ENCODE data around the gene ATP10A.

ATP10A gene

DNA sequence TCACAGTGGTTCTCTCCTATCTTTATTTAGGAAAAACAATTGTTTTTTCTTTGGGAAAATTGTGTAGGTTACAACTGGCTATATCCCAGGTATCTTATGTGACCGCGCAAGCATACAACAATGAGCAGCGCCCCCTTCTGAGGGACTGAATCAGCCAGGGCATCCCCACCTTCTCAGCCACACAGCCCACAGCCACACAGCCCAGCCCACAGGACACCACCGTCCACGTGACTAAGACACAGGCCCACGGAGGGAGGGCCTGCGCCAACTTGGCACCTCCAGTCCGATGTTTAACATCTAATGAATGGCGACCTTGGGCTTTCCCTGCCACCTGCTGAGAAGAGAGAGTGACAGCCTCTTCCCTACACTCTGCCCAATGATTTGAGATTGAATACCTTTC is 68.1 kb downstream of the ATP10A start:
- TF ChIP-seq, protein P1, sequence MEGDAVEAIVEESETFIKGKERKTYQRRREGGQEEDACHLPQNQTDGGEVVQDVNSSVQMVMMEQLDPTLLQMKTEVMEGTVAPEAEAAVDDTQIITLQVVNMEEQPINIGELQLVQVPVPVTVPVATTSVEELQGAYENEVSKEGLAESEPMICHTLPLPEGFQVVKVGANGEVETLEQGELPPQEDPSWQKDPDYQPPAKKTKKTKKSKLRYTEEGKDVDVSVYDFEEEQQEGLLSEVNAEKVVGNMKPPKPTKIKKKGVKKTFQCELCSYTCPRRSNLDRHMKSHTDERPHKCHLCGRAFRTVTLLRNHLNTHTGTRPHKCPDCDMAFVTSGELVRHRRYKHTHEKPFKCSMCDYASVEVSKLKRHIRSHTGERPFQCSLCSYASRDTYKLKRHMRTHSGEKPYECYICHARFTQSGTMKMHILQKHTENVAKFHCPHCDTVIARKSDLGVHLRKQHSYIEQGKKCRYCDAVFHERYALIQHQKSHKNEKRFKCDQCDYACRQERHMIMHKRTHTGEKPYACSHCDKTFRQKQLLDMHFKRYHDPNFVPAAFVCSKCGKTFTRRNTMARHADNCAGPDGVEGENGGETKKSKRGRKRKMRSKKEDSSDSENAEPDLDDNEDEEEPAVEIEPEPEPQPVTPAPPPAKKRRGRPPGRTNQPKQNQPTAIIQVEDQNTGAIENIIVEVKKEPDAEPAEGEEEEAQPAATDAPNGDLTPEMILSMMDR (IDR thresholded peaks at IDR 0.05; ENCODE audit: low read depth, low read length), result no peak
- in situ Hi-C loops (cut with HindIII; ENCODE audit: low sequenced_read_pairs), result no loop called here
- H3K4me3 ChIP-seq (ENCODE audit: low read depth, low read length), result no peak overlapping the region
- DNase-seq (ENCODE audit: low read depth, low spot score), result no peak

GRCh38 chr15:25793354-25794050 is 69.6 kb downstream of the ATP10A start:
- no peak overlapping the region for H3K4me3 ChIP-seq (ENCODE audit: low read depth, low read length)
- in situ Hi-C loops (cut with HindIII; ENCODE audit: low sequenced_read_pairs), result no loop called here
- no peak for DNase-seq (ENCODE audit: low read depth, low spot score)
- TF ChIP-seq, protein P1 (IDR thresholded peaks at IDR 0.05; ENCODE audit: low read depth, low read length), result no peak

DNA sequence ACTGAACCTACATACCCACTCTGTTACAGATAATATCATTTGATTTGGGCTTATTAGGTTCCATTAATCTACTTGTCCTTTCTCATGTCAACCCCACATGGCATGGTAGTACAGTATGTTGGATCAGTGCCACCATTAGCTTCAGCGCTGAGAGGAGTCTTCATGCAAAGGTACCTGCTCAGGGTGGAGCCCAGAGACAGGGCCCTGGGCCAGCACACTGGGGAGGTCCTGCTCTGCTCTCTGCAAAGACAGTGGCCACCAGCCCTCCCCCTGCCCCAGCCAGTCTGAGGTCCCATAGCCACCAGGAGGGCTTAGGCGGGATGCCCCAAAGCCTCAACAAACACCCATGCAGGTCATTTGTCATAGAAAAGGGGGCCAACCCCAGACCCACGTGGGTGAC is 71.0 kb downstream of the ATP10A start:
- TF ChIP-seq, protein P1 (IDR thresholded peaks at IDR 0.05; ENCODE audit: low read depth, low read length), result no peak
- DNase-seq (ENCODE audit: low read depth, low spot score), result no peak
- in situ Hi-C loops (cut with HindIII; ENCODE audit: low sequenced_read_pairs), result no loop called here
- no peak overlapping the region for H3K4me3 ChIP-seq (ENCODE audit: low read depth, low read length)

DNA sequence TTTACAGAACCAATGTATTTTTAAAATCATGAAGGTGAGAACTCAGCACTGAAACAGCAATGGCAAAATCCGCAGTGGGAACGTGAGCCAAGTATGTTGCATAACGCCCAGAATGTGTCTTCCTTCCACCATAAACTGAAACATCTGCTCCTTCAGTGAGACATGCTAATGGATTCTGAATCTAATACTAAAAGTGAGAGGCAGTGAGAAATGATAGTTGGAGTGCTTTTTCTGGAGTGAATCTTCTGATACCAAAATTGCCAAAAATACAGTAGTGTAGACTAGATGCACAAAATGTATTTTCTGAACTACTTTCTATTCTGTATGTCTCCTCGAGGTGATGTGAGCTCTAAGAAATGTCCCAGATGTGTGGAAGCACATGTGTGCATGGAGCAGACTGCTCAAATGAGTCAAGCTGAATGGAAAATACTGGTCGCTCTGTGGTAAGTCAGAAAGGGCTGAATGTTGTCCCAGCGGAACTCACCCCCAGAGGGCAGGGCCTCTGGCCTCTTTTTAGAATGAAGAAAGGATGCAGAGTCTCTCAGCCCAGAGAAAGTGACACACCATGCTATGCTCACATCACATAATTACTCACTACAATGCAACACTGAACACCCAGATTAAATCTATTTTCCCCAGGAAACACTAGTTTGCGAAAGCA is 73.0 kb downstream of the ATP10A start:
- DNase-seq (ENCODE audit: low read depth, low spot score), result peak; percentile 75
- in situ Hi-C loops (cut with HindIII; ENCODE audit: low sequenced_read_pairs), result no loop called here
- TF ChIP-seq, protein P1 (IDR thresholded peaks at IDR 0.05; ENCODE audit: low read depth, low read length), result no peak
- no peak overlapping the region for H3K4me3 ChIP-seq (ENCODE audit: low read depth, low read length)

DNA sequence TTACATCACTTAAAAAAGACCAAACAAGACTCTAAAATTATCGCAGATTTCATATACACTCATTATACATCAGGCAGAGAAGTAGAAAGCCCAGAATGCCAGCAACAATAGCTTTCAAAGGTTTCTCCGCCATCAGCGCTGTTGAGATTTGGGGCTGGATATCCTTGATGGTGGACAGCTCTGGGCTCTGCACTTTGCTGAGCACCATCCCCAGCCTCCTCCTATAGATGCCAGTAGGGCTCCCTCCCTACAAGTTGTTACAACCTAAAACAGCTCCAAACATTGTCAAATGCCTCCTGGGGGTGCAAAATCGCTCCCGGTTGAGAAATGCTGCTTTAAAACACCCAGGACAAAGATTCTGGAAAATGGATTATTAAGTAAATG is 73.5 kb downstream of the ATP10A start:
- DNase-seq (ENCODE audit: low read depth, low spot score), result no peak
- H3K4me3 ChIP-seq (ENCODE audit: low read depth, low read length), result no peak overlapping the region
- TF ChIP-seq, protein P1 (IDR thresholded peaks at IDR 0.05; ENCODE audit: low read depth, low read length), result no peak
- in situ Hi-C loops (cut with HindIII; ENCODE audit: low sequenced_read_pairs), result no loop called here

DNA sequence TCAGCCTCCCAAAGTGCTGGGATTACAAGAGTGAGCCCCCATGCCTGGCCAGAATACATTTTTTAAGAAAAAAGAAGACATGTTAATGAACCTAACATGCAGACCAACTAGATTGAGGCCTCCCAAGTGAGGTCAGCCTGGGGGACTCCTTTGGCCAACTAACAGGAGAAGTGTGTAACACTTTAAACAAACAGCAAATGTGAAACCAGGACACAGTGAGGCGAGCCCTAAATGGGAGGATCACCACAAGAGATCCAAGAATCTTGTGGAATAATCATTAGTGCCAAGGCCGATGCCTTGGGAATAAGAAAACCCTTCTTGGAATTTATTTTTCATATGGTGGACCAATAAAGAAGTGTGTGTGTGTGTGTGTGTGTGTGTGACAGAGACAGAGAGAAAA is 73.9 kb downstream of the ATP10A start:
- no peak overlapping the region for H3K4me3 ChIP-seq (ENCODE audit: low read depth, low read length)
- DNase-seq (ENCODE audit: low read depth, low spot score), result no peak
- TF ChIP-seq, protein P1 (IDR thresholded peaks at IDR 0.05; ENCODE audit: low read depth, low read length), result no peak
- in situ Hi-C loops (cut with HindIII; ENCODE audit: low sequenced_read_pairs), result no loop called here
